ENCODE data around the gene HLA-B.
A peak's percentile ranks its signal among the peaks of the same experiment; 100 is the strongest.

HLA-B gene

GRCh38 chr6:31352683-31353383, 4.1 kb downstream of the HLA-B start:
- DNase-seq (ENCODE audit: low read depth): no peak

- no peak for DNase-seq (ENCODE audit: low read depth)
Measured at GRCh38 chr6:31352310-31352682, 4.7 kb downstream of the HLA-B start.

GRCh38 chr6:31351401-31352309, 5.3 kb downstream of the HLA-B start:
- no peak for DNase-seq (ENCODE audit: low read depth)

- no peak for DNase-seq (ENCODE audit: low read depth)
Measured at GRCh38 chr6:31351033-31351380, 6.0 kb downstream of the HLA-B start.

DNA sequence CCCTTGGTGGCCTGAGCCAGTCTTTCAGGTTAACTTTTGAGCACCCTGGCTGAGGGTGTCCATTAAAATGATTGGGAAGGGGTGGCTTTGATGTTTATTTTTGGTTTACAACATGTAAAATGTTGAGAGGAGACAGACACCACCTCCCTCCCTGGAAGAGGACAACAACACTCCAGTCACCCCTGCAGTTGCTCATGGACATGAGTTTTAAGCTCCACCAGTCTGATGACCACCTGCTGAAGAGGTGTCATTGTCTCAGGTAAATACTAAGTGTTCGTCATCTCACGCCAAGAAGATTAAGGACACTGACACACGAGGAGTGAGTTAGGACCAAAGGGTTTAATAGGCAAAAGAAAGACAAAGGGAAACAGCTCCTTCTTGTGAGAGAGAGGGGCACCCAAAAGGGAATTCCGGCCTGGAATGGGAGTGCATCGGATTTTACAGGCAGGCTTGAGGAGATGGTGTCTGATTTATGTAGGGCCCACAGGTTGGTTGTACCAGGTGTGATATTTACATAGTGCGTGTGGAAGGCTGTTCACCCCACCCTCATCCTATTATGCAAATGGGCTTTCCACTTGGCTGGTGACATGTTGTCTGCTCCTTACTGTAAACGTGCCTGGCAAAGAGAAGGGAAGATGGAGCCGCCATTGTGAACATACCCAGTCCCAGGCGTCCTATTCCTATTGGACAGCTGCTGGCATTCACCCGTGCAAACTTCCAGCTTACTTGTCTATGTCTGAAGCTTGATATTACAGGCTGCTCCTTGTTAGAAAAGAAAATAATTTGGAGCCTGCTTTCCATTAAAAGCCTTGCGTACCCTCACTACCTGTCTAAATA, 6.6 kb downstream of the HLA-B start:
- no peak for DNase-seq (ENCODE audit: low read depth)

DNA sequence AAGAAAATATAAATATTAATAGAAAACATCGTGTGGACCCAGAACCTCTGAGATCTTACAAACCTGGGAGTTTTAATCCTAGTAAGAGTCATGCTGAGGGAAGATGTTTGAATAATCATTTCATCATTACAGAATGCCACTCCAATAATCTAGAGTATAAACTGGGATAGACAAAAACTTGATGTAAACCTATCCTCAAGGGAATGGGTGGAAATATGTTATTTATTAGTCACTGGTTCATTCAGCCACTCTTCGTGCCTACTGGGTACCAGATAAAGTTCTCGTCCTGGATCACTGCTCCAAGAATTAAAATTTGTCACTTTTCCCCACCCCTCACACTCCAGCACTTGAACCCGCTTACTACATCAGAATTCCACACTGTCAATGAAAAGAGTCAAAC, 7.7 kb downstream of the HLA-B start:
- DNase-seq (ENCODE audit: low read depth): no peak

- DNase-seq (ENCODE audit: low read depth): no peak
Measured at GRCh38 chr6:31345026-31345730, 11.8 kb downstream of the HLA-B start.

GRCh38 chr6:31340228-31340627, 16.8 kb downstream of the HLA-B start:
- DNase-seq (ENCODE audit: low read depth): no peak

DNA sequence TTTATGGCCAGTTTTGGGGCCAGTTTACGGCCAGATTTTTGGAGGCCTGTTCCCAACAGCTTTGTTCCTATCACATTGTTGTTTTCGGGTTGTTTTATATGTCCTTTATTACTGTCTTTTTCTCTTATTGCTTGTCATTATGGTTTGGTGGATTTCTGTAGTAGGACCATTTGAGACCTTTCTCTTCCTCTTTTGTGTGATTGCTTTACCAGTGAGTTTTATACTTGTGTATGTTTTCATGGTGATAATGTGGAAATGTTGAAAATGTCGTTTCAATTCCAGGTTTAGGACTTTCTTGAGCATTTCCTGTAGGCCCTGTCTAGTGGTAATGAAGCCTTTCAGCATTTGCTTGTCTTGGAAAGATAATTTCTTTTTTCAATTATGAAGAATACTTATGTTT, 17.8 kb downstream of the HLA-B start:
- DNase-seq (ENCODE audit: low read depth): no peak

GRCh38 chr6:31336896-31337496, 20.0 kb downstream of the HLA-B start:
- no peak for DNase-seq (ENCODE audit: low read depth)

DNA sequence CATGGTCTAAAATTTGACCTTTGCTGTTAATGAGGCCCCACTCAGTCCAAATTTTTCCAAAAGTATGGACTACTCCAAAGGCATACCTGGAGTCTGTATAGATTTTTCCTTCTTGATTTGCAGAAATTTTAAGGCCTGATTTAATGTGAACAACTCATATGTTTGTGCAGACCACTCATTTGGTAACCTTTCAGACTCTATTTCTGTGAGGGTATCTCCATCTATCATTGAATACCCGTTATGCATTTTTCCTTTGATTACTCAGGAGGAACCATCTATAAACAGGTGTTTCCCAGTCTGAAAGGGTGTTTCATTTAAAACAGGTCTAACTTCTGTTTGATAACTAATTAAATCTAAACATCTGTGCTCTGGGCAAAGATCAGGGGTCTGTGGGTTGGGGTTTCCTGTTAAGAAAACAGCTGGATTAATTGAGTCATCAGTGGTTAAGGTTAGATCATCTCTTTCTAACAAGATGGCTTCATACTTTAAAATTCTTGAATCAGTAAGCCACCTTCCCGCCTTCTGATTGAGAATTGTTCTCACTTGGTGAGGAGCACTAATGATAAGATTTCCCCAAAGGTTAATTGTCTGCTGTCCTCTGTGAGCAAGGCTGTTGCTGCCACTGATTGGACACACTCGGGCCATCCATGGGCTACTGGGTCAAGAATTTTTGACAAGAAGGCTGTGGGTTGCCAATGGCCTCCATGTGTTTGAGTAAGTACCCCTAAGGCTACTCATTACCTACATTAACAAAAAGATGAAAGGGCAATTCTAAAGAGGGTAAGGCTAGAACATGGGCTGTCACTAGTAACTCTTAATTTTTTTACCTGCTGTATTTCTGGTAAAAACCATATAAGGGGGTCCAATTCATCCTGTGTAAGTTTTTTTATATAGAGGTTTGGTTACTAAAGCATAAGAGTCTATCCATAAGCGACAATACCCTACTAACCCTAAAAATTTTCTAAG, 24.1 kb downstream of the HLA-B start:
- DNase-seq (ENCODE audit: low read depth): no peak

GRCh38 chr6:31328355-31328960, 28.5 kb downstream of the HLA-B start:
- DNase-seq (ENCODE audit: low read depth): no peak

DNA sequence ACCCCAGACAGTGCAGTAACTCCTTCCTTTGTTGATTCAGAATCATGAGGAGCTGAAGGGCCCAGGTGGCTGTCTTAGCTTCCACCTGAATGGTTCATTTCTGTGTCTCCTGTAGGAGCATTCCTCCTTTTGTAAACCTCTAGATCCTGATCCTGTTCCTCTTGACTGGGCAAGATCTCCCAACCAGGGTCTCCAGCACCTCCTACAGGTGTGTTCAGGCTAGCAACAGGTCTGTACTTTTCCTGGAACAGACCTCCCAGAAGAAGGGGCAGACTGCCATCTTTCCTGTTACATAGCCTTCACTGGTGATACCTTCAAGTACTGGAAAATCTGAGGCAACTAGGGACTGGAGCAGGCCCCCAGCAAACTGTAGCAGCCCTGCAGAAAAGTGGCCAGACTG, 35.2 kb downstream of the HLA-B start:
- DNase-seq (ENCODE audit: low read depth): no peak

GRCh38 chr6:31321005-31321707, 35.8 kb downstream of the HLA-B start:
- no peak for DNase-seq (ENCODE audit: low read depth)

DNA sequence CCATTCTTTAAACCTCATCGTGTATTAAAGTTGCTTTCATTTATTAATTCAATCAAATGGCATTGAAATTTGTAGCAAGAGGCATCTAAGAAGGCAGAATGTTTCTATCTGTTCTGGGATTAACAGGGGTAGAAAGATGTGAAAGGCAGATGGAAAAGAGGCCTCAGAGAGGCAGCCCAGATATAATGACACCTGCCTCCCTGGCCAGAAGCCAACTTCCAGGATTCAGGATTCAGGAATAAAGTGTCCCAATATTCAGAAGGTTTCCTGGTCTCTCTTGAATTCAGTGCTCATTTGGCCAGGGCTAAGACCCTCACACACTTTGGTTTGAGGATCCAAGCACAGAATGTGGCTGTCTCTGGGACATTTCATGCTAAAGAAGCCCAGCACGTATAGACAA, 39.9 kb downstream of the HLA-B start:
- DNase-seq (ENCODE audit: low read depth): no peak

GRCh38 chr6:31309641-31310040, 47.3 kb downstream of the HLA-B start:
- DNase-seq (ENCODE audit: low read depth): no peak

GRCh38 chr6:31308845-31309175, 48.2 kb downstream of the HLA-B start:
- no peak for DNase-seq (ENCODE audit: low read depth)

DNA sequence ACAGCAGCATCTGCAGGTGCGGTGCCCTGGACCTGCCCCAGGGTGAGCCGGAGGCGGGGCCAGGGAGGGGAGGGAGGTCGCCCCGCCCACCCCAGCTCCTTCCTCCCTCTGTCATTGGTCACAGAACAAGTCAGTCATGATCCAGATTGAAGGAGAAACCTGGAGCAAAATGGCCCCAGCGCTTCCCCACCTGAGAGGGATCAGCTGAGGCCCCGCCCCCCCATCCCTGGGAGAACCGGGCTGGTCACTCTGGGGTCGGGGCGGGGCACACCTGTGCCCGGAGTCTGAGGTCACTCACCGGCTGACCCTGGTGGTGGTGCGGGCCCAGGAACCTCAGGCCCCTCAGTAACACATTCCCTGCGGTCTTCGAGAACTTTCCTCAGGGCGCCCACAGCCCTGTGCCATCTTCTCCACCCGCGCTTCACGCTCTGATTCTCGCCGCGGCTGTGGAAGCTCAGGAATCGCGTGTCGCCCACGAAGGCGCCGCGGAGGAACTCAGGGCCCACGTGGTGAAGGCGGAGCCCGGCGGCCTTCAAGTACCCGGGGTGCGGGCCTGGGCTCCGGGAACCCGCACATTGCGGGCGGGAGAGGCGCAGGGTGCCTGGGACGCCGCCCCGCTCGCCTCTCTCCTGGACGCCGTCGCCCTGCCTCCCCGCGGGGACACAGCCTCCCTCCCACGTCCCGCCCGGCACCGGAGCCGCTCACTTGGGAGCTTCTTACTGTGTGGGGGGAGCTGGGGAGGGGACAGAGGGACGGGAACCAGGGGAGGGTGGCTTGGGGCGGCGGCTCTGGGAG, 48.7 kb downstream of the HLA-B start:
- DNase-seq (ENCODE audit: low read depth): peak; percentile 33

GRCh38 chr6:31307669-31308049, 49.3 kb downstream of the HLA-B start:
- DNase-seq (ENCODE audit: low read depth): no peak
